Measurements from ENCODE around the gene PDP2. TPM values are rescaled to one million over a fixed set of nuclear protein-coding genes. Genes with fewer than 3 reads are reported as not detected.

The PDP2 gene
- total and polyA plus RNA-seq, 2 of the 4 experiments (the other 2 are of a cell fraction) = 5.3 to 16.8 TPM

- Histone ChIP-seq H2AK5ac (ENCODE audit: low read depth, low read length) (no peak overlapping the region), H3K9me1 (ENCODE audit: insufficient read depth, low read length) (no peaks in the 10 kb centered on the region; the same call in 1 of the 2 replicates), H2AFZ (replicated peaks; ENCODE audit: low read length, poor library complexity) (no peak overlapping the region), H3K4me1 (ENCODE audit: control insufficient read depth, insufficient read depth, low read length) (no peaks in the 10 kb centered on the region), H3K56ac (ENCODE audit: extremely low read depth, insufficient read depth, low read length) (no peak overlapping the region), H2BK5ac (ENCODE audit: low read depth, low read length, poor library complexity, severe bottlenecking) (no peak overlapping the region), H3K23ac (ENCODE audit: low read depth, low read length) (no peak overlapping the region), H2AK9ac (replicated peaks; ENCODE audit: low read depth, low read length, poor library complexity) (no peak overlapping the region), H3K27ac (ENCODE audit: insufficient read depth, low read length) (no peak overlapping the region), H4K91ac (ENCODE audit: insufficient read depth, low read depth, low read length) (no peak overlapping the region), H3K27me3 (ENCODE audit: control insufficient read depth, insufficient read depth, low read length) (no peaks in the 10 kb centered on the region), H3K79me1 (ENCODE audit: low read depth in 1 of 2, low read length in 2 of 2) (no peaks in the 10 kb centered on the region), H3K36me3 (ENCODE audit: control insufficient read depth, insufficient read depth, low read length) (no peaks in the 10 kb centered on the region), H3K4me3 (ENCODE audit: insufficient read depth, low read depth, low read length) (no peak overlapping the region), H3K9me3 (ENCODE audit: control insufficient read depth, insufficient read depth, low read length) (no peaks in the 10 kb centered on the region), H3K18ac (ENCODE audit: low read depth, low read length) (no peak overlapping the region), H3K4ac (ENCODE audit: low read depth, low read length) (no peak overlapping the region), H4K20me1 (ENCODE audit: insufficient read depth, low read length) (peaks cover 4% of the 10 kb centered on the region; the same call in 1 of the 2 replicates), H2BK15ac (ENCODE audit: low read depth, low read length) (no peak overlapping the region), H2BK20ac (ENCODE audit: low read depth, low read length) (no peak overlapping the region), H3K9ac (ENCODE audit: low read depth, low read length) (no peak overlapping the region), H3K4me2 (ENCODE audit: low read depth, low read length) (no peak overlapping the region), H4K8ac (ENCODE audit: low read depth in 2 of 2, low read length in 2 of 2) (no peak overlapping the region), H3K14ac (replicated peaks; ENCODE audit: low read depth, low read length) (no peak overlapping the region), H2BK120ac (ENCODE audit: low read depth, low read length) (no peak overlapping the region), H4K5ac (ENCODE audit: low read depth, low read length) (no peak overlapping the region)
- BruUV-seq (replicated peaks) = no TSS peak
- DNase-seq (no peak), ATAC-seq (ENCODE audit: low read depth) (no peak)
- CTCF ChIA-PET = no interaction called here
- intact Hi-C loops (cut with micrococcal nuclease) (no loop called here), in situ Hi-C loops (cut with MboI; ENCODE audit: low sequenced_read_pairs) (loop anchor here (10.0 kb wide), 1 partner anchor 459 kb away; no protein-coding TSS in a partner anchor), dilution Hi-C loops (cut with HindIII; ENCODE audit: low sequenced_read_pairs, unreplicated experiment) (no loop called here)
- TF ChIP-seq MAFK (IDR thresholded peaks at IDR 0.05; ENCODE audit: low read depth, low read length) (no peak), CEBPB (IDR thresholded peaks at IDR 0.05; ENCODE audit: low read depth, low read length) (no peak), BHLHE40 (IDR thresholded peaks at IDR 0.05; ENCODE audit: low read depth, low read length) (no peak), RCOR1 (IDR thresholded peaks at IDR 0.05; ENCODE audit: insufficient replicate concordance, low read length) (no peak), CHD1 (IDR thresholded peaks at IDR 0.05; ENCODE audit: low read depth, low read length) (no peak), MAZ (IDR thresholded peaks at IDR 0.05; ENCODE audit: borderline replicate concordance, low read depth, low read length) (no peak), POLR2A (IDR thresholded peaks at IDR 0.05; ENCODE audit: low read depth, low read length) (no peak), USF2 (IDR thresholded peaks at IDR 0.05; ENCODE audit: low read depth, low read length) (no peak), ELK1 (IDR thresholded peaks at IDR 0.05; ENCODE audit: borderline replicate concordance, low read depth, low read length) (no peak), FOS (IDR thresholded peaks at IDR 0.05; ENCODE audit: low read depth, low read length) (no peak), NFE2L2 (IDR thresholded peaks at IDR 0.05; ENCODE audit: low read depth, low read length) (no peak)
- POLR2A ChIA-PET (ENCODE audit: unreplicated experiment) = no interaction called here
These were observed 16.6 kb upstream of the PDP2 start for GRCh38 chr16:66863707-66864106.
